HL-60 (cell line): ENCODE data around the gene WWOX.
"Not testable (repeated sequence)": the region's sequence is repeated elsewhere in the genome, so short reads cannot be mapped to it uniquely, and the experiment has no call there.

ENCODE experiments used
- DNase-seq, 2 experiments: peaks; one replicate each; pipeline ENCODE4 v3.0.0-alpha.2; 2010 to 2020; ENCODE audit warnings: low read depth in 1 of 2, low spot score in 1 of 2
- H3K27ac ChIP-seq: fragments of 250-450 bp; sonication (Bioruptor Pico); replicated peaks from 2 replicates; pipeline ENCODE4 v1.5.1; 2020; ENCODE audit warnings: mild to moderate bottlenecking, moderate library complexity
- H3K27me3 ChIP-seq: fragments of 250-450 bp; sonication (Bioruptor Pico); 2 replicates; pipeline ENCODE4 v1.5.1; 2021; ENCODE audit warnings: mild to moderate bottlenecking, moderate library complexity; ENCODE audit not compliant: insufficient read depth, poor library complexity, severe bottlenecking
- H3K4me3 ChIP-seq: replicated peaks from 2 replicates; pipeline ENCODE4 v1.5.1; 2011; ENCODE audit warnings: mild to moderate bottlenecking, control low read depth, low read length; ENCODE audit not compliant: insufficient read depth
- GABPA ChIP-seq: IDR thresholded peaks from 2 replicates; pipeline ENCODE4 v1.6.1; 2012; ENCODE audit warnings: low read depth
- POLR2AphosphoS5 ChIP-seq: IDR thresholded peaks from 2 replicates; pipeline ENCODE4 v1.6.1; 2012; ENCODE audit warnings: low read depth
- SPI1 ChIP-seq: IDR thresholded peaks from 2 replicates; pipeline ENCODE4 v1.6.1; 2012; ENCODE audit warnings: low read depth, mild to moderate bottlenecking, borderline replicate concordance
- TF ChIP-seq, protein P1 (sequence below): IDR thresholded peaks from one replicate; pipeline ENCODE4 v1.5.1; 2011; ENCODE audit warnings: low read length, control low read depth, inconsistent platforms; ENCODE audit not compliant: insufficient read depth
- TF ChIP-seq, protein P2 (sequence below): IDR thresholded peaks from 2 replicates; pipeline ENCODE4 v1.6.1; 2012; ENCODE audit warnings: low read depth; ENCODE audit not compliant: insufficient replicate concordance

The WWOX gene

DNA sequence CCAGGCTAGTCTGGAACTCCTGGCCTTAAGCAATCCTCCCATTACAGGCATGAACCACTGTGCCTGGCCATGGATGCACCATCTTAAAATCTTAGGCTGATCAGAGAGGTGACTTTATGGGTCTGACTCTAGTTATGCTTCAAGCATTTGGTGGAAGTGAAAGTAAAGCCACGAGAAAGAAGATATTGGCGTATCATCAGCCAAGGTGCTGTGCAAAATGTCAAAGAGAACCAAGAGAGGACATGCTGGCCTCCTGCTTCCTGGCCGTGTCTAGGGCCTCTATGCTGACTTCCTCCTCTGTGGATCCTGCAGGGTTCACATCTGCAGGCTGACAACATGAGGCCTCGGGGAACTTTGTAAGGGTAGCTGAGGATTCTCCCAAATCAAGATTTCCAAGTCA lies 1115.8 kb downstream of the WWOX start:
- Histone ChIP-seq H3K27ac (no peak overlapping the region), H3K4me3 (no peak overlapping the region), H3K27me3 (no peaks in the 10 kb centered on the region)
- no peak for DNase-seq
- TF ChIP-seq, protein P1, sequence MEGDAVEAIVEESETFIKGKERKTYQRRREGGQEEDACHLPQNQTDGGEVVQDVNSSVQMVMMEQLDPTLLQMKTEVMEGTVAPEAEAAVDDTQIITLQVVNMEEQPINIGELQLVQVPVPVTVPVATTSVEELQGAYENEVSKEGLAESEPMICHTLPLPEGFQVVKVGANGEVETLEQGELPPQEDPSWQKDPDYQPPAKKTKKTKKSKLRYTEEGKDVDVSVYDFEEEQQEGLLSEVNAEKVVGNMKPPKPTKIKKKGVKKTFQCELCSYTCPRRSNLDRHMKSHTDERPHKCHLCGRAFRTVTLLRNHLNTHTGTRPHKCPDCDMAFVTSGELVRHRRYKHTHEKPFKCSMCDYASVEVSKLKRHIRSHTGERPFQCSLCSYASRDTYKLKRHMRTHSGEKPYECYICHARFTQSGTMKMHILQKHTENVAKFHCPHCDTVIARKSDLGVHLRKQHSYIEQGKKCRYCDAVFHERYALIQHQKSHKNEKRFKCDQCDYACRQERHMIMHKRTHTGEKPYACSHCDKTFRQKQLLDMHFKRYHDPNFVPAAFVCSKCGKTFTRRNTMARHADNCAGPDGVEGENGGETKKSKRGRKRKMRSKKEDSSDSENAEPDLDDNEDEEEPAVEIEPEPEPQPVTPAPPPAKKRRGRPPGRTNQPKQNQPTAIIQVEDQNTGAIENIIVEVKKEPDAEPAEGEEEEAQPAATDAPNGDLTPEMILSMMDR: no peak
- TF ChIP-seq, protein P2, sequence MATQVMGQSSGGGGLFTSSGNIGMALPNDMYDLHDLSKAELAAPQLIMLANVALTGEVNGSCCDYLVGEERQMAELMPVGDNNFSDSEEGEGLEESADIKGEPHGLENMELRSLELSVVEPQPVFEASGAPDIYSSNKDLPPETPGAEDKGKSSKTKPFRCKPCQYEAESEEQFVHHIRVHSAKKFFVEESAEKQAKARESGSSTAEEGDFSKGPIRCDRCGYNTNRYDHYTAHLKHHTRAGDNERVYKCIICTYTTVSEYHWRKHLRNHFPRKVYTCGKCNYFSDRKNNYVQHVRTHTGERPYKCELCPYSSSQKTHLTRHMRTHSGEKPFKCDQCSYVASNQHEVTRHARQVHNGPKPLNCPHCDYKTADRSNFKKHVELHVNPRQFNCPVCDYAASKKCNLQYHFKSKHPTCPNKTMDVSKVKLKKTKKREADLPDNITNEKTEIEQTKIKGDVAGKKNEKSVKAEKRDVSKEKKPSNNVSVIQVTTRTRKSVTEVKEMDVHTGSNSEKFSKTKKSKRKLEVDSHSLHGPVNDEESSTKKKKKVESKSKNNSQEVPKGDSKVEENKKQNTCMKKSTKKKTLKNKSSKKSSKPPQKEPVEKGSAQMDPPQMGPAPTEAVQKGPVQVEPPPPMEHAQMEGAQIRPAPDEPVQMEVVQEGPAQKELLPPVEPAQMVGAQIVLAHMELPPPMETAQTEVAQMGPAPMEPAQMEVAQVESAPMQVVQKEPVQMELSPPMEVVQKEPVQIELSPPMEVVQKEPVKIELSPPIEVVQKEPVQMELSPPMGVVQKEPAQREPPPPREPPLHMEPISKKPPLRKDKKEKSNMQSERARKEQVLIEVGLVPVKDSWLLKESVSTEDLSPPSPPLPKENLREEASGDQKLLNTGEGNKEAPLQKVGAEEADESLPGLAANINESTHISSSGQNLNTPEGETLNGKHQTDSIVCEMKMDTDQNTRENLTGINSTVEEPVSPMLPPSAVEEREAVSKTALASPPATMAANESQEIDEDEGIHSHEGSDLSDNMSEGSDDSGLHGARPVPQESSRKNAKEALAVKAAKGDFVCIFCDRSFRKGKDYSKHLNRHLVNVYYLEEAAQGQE: no peak
- no peak for TF ChIP-seq SPI1
- TF ChIP-seq GABPA: no peak

DNA sequence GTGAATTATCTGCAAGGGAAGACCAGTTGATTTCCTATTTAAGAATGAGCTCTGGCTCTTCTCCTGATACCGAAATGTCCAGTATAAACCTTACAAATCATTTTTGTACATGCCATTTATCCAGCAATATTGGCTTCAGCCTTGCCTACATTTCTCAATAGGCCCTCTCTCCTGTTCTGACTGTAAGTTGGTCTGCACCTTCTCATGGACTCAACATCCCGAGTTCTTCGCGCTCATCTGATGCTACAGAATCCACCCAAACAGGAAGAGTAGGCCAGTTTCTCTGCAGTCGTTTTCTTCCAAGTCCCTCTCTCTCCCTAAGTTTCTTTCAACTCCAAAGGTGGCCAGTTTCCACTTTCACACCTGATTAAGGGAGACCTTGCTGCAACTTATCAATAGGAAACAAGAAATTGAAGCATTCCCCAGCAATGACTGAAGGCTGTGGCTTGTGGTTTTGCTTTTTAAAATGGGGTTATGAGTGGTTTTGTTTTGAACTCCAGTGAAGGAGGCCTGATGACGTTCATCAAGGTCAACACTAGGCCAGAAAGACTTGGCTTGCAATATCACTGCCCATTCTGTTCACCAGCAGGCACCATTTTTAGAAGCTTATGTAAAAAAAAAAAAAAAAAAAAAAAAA lies 1118.0 kb downstream of the WWOX start:
- TF ChIP-seq POLR2AphosphoS5 (no peak), SPI1 (no peak), GABPA (no peak)
- TF ChIP-seq, protein P1: no peak
- TF ChIP-seq, protein P2: no peak
- DNase-seq: no peak
- no peak overlapping the region for H3K4me3 ChIP-seq
- H3K27me3 ChIP-seq: no peaks in the 10 kb centered on the region
- no peak overlapping the region for H3K27ac ChIP-seq

DNA sequence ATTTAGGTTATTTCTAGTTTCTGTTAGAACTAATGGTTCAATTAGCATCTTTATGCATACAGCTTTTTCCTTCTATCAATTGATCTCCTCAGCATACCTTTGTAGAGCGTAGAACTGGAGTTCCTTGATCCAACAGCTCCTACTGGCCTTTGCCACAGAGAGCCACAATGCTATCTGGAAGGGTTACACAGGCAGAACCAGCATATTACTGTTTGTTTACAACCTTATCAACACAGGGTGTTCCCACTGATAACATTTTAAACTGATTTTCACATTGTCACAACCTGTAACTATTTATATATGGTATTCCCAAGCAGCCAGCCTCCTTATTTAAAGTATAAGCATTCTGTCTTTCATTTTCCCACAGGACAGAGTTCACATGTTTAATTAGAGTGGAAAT lies 1118.9 kb downstream of the WWOX start:
- no peak for DNase-seq
- H3K27me3 ChIP-seq: no peaks in the 10 kb centered on the region
- no peak overlapping the region for H3K4me3 ChIP-seq
- H3K27ac ChIP-seq: no peak overlapping the region
- TF ChIP-seq POLR2AphosphoS5 (no peak), SPI1 (no peak), GABPA (no peak)
- TF ChIP-seq, protein P2: no peak
- TF ChIP-seq, protein P1: no peak

DNA sequence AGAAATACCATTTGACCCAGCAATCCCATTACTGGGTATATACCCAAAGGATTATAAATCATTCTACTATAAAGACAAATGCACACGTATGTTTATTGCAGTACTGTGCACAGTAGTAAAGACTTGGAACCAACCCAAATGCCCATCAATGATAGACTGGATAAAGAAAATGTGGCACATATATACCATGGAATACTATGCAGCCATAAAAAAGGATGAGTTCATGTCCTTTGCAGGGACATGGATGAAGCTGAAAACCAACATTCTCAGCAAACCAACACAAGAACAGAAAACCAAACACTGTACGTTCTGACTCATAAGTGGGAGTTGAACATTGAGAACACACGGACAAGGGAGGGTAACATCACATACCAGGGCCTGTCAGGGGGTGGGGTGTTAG lies 1126.5 kb downstream of the WWOX start:
- H3K27ac ChIP-seq, DNase-seq: not testable (repeated sequence)

More for the DNA sequence above, 1126.5 kb downstream of the WWOX start:
- H3K27me3 ChIP-seq, H3K4me3 ChIP-seq: not testable (repeated sequence)
